HepG2 (cell line): ENCODE data around the gene PIM3.

Source experiments
- CTCF ChIP-seq: sonication (generic); formaldehyde crosslinking; IDR thresholded peaks from 2 replicates; pipeline ENCODE4 v1.5.0; 2020; ENCODE audit warnings: mild to moderate bottlenecking, missing genetic modification reagents, moderate library complexity
- MAFK ChIP-seq, 2 experiments: IDR thresholded peaks in 1 of 2; conservative IDR thresholded peaks in 1 of 2; 2 replicates each; pipeline ENCODE4 v1.6.1; 2011; ENCODE audit warnings: improper control_type of control experiment in 2 of 2, low read length in 2 of 2
- POLR2A ChIP-seq, 2 experiments: IDR thresholded peaks; 2 replicates each; pipeline ENCODE4 v1.6.1; 2011; ENCODE audit warnings: low read depth in 2 of 2, low read length in 2 of 2, mild to moderate bottlenecking in 1 of 2, moderate library complexity in 1 of 2; ENCODE audit not compliant: insufficient read depth in 1 of 2
- RFX5 ChIP-seq: IDR thresholded peaks from 2 replicates; pipeline ENCODE4 v1.6.1; 2011; ENCODE audit warnings: low read depth, low read length, improper control_type of control experiment
- UBTF ChIP-seq: sonication (generic); formaldehyde crosslinking; IDR thresholded peaks from 2 replicates; pipeline ENCODE4 v1.4.0; 2020; ENCODE audit warnings: mild to moderate bottlenecking, missing genetic modification reagents
- ZNF124 ChIP-seq: sonication (generic); formaldehyde crosslinking; IDR thresholded peaks from 2 replicates; pipeline ENCODE4 v1.4.0; 2020; ENCODE audit warnings: missing genetic modification reagents
- ZNF274 ChIP-seq: sonication (generic); formaldehyde crosslinking; IDR thresholded peaks from 2 replicates; pipeline ENCODE4 v1.5.1; 2020; ENCODE audit warnings: mild to moderate bottlenecking, missing genetic modification reagents
- ZNF792 ChIP-seq: IDR thresholded peaks from 2 replicates; pipeline ENCODE4 v1.6.1; 2016
- ZSCAN29 ChIP-seq: sonication (generic); formaldehyde crosslinking; conservative IDR thresholded peaks from 2 replicates; pipeline ENCODE4 v1.4.0; 2020; ENCODE audit warnings: mild to moderate bottlenecking, missing genetic modification reagents

GRCh38 chr22:49973018-49973961 lies 12.7 kb downstream of the PIM3 start:
- no peak for TF ChIP-seq ZNF124
- no peak for TF ChIP-seq UBTF
- no peak for TF ChIP-seq ZNF274 (CRISPR knock-in tag)
- TF ChIP-seq RFX5, result no peak
- no peak for TF ChIP-seq POLR2A (IDR thresholded peaks at IDR 0.05; ENCODE audit: insufficient read depth in 1 of 2, low read depth in 2 of 2, low read length in 2 of 2)
- TF ChIP-seq ZSCAN29 (CRISPR knock-in tag), result no peak
- no peak for TF ChIP-seq CTCF (CRISPR knock-in tag)
- TF ChIP-seq ZNF792 (CRISPR knock-in tag), result no peak
- no peak for TF ChIP-seq MAFK (conservative IDR thresholded peaks at IDR 0.05 in 1 of 2, IDR thresholded peaks at IDR 0.05 in 1 of 2; ENCODE audit: low read length in 2 of 2)
